ENCODE measurements around the gene FKBP1A.

DNA sequence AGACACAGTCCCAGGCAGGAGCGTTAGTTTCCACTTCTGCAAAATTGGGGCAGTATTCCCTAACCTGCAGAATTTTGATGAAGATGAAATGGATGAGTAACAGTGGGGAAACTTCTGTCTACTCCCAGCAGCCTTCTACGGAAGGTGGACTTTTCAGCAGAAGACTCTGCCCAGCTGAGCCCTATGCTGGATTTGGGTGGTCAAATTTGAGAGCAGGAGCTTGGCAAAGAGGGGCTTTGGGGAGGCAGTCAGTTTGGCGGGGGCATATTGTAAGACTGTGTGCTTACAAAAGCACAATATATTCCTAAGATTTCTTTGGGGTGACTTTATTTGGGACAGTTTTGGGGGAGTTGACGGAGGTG lies 58.5 kb downstream of the FKBP1A start:
- TF ChIP-seq CTCF (IDR thresholded peaks at IDR 0.05; ENCODE audit: borderline replicate concordance, extremely low read depth, low read length, poor library complexity, severe bottlenecking) (no peak), EZH2 (IDR thresholded peaks at IDR 0.05; ENCODE audit: borderline replicate concordance, low read depth, low read length, severe bottlenecking) (no peak)

Measured in DND-41 (cell line).